ENCODE measurements around the gene MRTFB.

Gene MRTFB

DNA sequence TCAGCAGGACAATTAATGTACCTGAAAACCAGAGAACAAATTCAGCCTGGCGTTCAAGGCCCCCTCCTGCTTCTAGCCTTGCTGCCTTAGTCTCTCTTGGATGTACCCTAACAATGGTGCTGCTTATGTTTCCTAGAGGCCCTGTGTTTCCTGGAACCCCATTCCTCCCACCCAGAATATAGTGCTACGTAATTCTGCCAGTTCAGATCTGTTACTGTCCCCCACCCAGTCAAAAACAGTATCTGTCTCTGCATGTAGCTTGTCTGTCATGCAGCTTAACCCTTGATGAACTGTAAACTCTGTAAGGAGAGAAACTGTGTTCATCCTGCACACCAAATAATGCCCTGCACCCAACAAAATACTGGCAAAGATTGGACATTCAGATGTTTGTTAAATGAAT, 6.8 kb downstream of the MRTFB start:
- no peak for DNase-seq
- Histone ChIP-seq H3F3A (ENCODE audit: insufficient read depth, low read length) (no peaks in the 10 kb centered on the region), H3K36me3 (replicated peaks; ENCODE audit: insufficient read depth, low read length) (peaks cover 3% of the 10 kb centered on the region; the same call in 1 of the 2 replicates), H2AFZ (ENCODE audit: low read length) (no peak overlapping the region), H3K9ac (ENCODE audit: low read length) (no peak overlapping the region), H3K9me3 (replicated peaks; ENCODE audit: insufficient read depth, low read length) (no peaks in the 10 kb centered on the region), H3K4me2 (ENCODE audit: low read depth, low read length) (no peak overlapping the region), H4K20me1 (ENCODE audit: insufficient read depth, low read length) (no peaks in the 10 kb centered on the region), H3K27me3 (replicated peaks; ENCODE audit: insufficient read depth, low read length) (no peaks in the 10 kb centered on the region), H3K4me3 (ENCODE audit: low read length) (no peak overlapping the region), H3K9me2 (replicated peaks; ENCODE audit: insufficient read depth, low read length) (no peaks in the 10 kb centered on the region), H3K27ac (ENCODE audit: low read length) (no peak overlapping the region), H3K4me1 (ENCODE audit: low read length) (no peaks in the 10 kb centered on the region), H3K79me2 (ENCODE audit: low read length) (no peaks in the 10 kb centered on the region)
- TF ChIP-seq EZH2 (optimal IDR thresholded peaks at IDR 0.05; ENCODE audit: low read depth, low read length) = no peak
- TF ChIP-seq EZH2phosphoT487 (IDR thresholded peaks at IDR 0.05; ENCODE audit: low read length) = no peak
- TF ChIP-seq, protein P1, sequence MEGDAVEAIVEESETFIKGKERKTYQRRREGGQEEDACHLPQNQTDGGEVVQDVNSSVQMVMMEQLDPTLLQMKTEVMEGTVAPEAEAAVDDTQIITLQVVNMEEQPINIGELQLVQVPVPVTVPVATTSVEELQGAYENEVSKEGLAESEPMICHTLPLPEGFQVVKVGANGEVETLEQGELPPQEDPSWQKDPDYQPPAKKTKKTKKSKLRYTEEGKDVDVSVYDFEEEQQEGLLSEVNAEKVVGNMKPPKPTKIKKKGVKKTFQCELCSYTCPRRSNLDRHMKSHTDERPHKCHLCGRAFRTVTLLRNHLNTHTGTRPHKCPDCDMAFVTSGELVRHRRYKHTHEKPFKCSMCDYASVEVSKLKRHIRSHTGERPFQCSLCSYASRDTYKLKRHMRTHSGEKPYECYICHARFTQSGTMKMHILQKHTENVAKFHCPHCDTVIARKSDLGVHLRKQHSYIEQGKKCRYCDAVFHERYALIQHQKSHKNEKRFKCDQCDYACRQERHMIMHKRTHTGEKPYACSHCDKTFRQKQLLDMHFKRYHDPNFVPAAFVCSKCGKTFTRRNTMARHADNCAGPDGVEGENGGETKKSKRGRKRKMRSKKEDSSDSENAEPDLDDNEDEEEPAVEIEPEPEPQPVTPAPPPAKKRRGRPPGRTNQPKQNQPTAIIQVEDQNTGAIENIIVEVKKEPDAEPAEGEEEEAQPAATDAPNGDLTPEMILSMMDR (IDR thresholded peaks at IDR 0.05; ENCODE audit: low read length) = no peak

DNA sequence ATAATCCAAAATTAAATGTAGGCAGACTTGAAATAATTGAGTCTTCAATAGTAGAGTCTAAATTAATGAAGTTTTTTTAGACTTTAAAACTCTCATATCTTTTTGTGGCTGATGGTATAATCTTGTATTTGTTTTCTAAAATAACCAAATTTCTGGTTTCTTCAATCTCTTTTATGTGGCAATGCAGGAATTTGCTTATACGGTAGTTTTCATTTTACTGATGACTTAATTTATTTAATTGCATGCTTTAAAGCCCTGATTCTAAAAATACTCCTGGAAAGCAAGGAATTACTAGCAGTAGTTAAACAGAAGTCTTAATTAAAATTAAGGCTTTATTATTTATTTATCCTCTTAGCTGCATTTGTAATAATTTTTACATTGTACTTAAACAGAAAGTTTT, 15.4 kb downstream of the MRTFB start:
- no peak overlapping the region for H3K27ac ChIP-seq (ENCODE audit: low read length)
- no peaks in the 10 kb centered on the region for H3K9me3 ChIP-seq (replicated peaks; ENCODE audit: insufficient read depth, low read length)
- no peak overlapping the region for H3K9ac ChIP-seq (ENCODE audit: low read length)
- H3K9me2 ChIP-seq (replicated peaks; ENCODE audit: insufficient read depth, low read length) = no peaks in the 10 kb centered on the region
- TF ChIP-seq EZH2 (optimal IDR thresholded peaks at IDR 0.05; ENCODE audit: low read depth, low read length) = no peak
- TF ChIP-seq, protein P1 (IDR thresholded peaks at IDR 0.05; ENCODE audit: low read length) = no peak
- TF ChIP-seq EZH2phosphoT487 (IDR thresholded peaks at IDR 0.05; ENCODE audit: low read length) = no peak
- no peaks in the 10 kb centered on the region for H4K20me1 ChIP-seq (ENCODE audit: insufficient read depth, low read length)
- H3K27me3 ChIP-seq (replicated peaks; ENCODE audit: insufficient read depth, low read length) = no peaks in the 10 kb centered on the region
- no peak overlapping the region for H2AFZ ChIP-seq (ENCODE audit: low read length)
- no peak for DNase-seq
- no peak overlapping the region for H3K4me3 ChIP-seq (ENCODE audit: low read length)
- no peaks in the 10 kb centered on the region for H3K36me3 ChIP-seq (replicated peaks; ENCODE audit: insufficient read depth, low read length)
- no peaks in the 10 kb centered on the region for H3K79me2 ChIP-seq (ENCODE audit: low read length)
- H3K4me2 ChIP-seq (ENCODE audit: low read depth, low read length) = no peak overlapping the region
- no peaks in the 10 kb centered on the region for H3K4me1 ChIP-seq (ENCODE audit: low read length)
- H3F3A ChIP-seq (ENCODE audit: insufficient read depth, low read length) = no peaks in the 10 kb centered on the region

DNA sequence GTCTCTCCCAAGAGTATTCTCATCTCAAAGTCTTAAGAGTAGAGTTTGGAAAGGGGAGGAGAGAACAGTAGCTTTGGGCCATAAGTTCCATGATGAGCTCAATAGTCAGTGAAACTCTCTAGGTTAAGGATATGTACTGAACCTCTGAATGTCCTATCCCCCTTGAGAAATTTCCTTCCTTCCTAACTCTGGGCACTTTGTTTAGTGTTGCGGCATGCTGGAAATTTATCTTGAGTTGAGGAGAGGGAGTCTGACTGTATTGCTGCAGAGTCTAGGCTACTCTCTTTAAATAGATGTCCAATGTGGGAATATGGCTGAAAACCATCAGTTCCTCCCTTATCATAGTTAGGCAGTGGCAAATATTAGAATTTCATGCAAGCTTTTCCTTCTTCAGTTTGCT, 16.1 kb downstream of the MRTFB start:
- no peaks in the 10 kb centered on the region for H4K20me1 ChIP-seq (ENCODE audit: insufficient read depth, low read length)
- no peak overlapping the region for H3K4me3 ChIP-seq (ENCODE audit: low read length)
- H3K9ac ChIP-seq (ENCODE audit: low read length) = no peak overlapping the region
- no peaks in the 10 kb centered on the region for H3F3A ChIP-seq (ENCODE audit: insufficient read depth, low read length)
- H3K36me3 ChIP-seq (replicated peaks; ENCODE audit: insufficient read depth, low read length) = no peaks in the 10 kb centered on the region
- H3K9me3 ChIP-seq (replicated peaks; ENCODE audit: insufficient read depth, low read length) = no peaks in the 10 kb centered on the region
- no peak overlapping the region for H3K27ac ChIP-seq (ENCODE audit: low read length)
- H2AFZ ChIP-seq (ENCODE audit: low read length) = no peak overlapping the region
- no peaks in the 10 kb centered on the region for H3K27me3 ChIP-seq (replicated peaks; ENCODE audit: insufficient read depth, low read length)
- no peaks in the 10 kb centered on the region for H3K79me2 ChIP-seq (ENCODE audit: low read length)
- H3K4me1 ChIP-seq (ENCODE audit: low read length) = no peaks in the 10 kb centered on the region
- H3K4me2 ChIP-seq (ENCODE audit: low read depth, low read length) = no peak overlapping the region
- DNase-seq = no peak
- H3K9me2 ChIP-seq (replicated peaks; ENCODE audit: insufficient read depth, low read length) = no peaks in the 10 kb centered on the region
- TF ChIP-seq EZH2 (optimal IDR thresholded peaks at IDR 0.05; ENCODE audit: low read depth, low read length) = no peak
- TF ChIP-seq, protein P1 (IDR thresholded peaks at IDR 0.05; ENCODE audit: low read length) = no peak
- TF ChIP-seq EZH2phosphoT487 (IDR thresholded peaks at IDR 0.05; ENCODE audit: low read length) = no peak
